ENCODE results near the gene SDK1.
"Not testable (repeated sequence)": the region's sequence is repeated elsewhere in the genome, so short reads cannot be mapped to it uniquely, and the experiment has no call there.

SDK1 gene

GRCh38 chr7:4217126-4217660 is 916.1 kb downstream of the SDK1 start:
- not testable (repeated sequence) for DNase-seq

GRCh38 chr7:4218481-4218880 is 917.4 kb downstream of the SDK1 start:
- no peak for DNase-seq

DNA sequence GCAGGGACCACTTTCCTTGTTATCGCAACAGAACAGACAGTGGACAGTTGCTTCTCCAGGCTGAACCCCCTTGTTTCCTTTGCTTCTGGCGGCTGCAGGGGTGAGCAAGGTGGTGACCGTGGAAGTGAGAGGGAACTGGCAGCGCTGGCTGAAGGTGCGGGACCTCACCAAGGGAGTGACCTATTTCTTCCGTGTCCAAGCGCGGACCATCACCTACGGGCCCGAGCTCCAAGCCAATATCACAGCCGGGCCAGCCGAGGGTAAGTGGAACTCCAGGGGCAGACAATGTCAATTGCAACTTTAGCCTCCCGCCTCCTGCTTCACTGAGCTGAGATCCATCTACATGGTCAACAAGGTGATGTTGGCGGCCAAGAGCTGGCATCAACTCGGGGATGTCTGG is 919.0 kb downstream of the SDK1 start:
- DNase-seq: no peak

DNA sequence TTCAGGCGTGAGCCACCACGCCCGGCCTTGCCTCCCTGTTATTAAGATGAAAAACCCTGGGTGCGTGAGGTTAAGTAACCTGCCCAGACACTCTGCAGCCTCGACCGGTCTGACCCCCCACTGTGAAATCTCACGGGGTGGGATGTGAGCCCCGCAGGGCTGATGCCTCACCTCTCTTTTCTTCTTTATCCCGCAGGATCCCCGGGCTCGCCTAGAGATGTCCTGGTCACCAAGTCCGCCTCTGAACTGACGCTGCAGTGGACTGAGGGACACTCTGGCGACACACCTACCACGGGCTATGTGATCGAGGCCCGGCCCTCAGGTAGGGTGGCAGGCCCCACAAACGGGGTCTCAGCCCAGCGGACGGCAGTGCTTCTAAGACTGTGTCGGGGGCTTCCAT is 920.0 kb downstream of the SDK1 start:
- DNase-seq: no peak

- no peak for DNase-seq
Observed at GRCh38 chr7:4222676-4223075, 921.6 kb downstream of the SDK1 start.

DNA sequence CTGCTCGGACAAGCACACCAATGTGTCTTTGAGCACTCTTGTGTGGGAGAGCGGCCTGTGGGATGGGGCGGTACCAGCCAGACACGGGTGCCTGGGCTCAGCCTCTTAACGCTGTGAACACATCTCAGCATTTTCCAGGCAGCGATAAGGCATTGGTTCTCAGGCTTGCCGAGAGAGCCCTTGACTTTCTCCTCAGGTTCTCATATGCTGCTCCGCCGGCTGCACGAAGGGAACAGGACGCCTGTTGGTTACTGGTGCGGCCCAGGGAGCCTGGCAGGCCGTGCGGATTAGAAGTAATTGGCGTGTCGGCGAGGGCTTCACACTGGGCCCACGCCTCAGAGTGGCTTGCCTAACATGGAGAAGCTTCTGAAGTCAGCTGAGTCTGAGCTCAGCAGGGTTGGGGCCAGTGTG is 924.3 kb downstream of the SDK1 start:
- no peak for DNase-seq

- peak; percentile 30 for DNase-seq
Observed at GRCh38 chr7:4225881-4226523, 925.0 kb downstream of the SDK1 start.

GRCh38 chr7:4226524-4226882 is 925.5 kb downstream of the SDK1 start:
- DNase-seq: no peak

- DNase-seq: no peak
Observed at GRCh38 chr7:4227105-4228010, 926.3 kb downstream of the SDK1 start.

- no peak for DNase-seq
Observed at GRCh38 chr7:4230352-4230751, 929.3 kb downstream of the SDK1 start.

DNA sequence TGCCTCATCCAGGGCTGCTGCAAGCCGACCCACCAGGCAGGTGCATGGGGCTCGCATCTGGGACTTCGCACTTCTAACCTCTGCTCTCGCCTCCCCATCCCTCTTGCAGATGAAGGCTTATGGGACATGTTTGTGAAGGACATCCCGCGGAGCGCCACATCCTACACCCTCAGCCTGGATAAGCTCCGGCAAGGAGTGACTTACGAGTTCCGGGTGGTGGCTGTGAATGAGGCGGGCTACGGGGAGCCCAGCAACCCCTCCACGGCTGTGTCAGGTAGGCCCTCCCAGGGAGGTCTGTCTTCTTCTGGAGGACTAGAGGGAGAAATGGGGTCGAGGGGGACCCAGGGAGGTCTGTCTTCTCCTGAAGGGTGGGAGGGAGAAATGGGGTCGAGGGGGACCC is 932.1 kb downstream of the SDK1 start:
- no peak for DNase-seq

GRCh38 chr7:4233621-4234497 is 932.8 kb downstream of the SDK1 start:
- DNase-seq: no peak

DNA sequence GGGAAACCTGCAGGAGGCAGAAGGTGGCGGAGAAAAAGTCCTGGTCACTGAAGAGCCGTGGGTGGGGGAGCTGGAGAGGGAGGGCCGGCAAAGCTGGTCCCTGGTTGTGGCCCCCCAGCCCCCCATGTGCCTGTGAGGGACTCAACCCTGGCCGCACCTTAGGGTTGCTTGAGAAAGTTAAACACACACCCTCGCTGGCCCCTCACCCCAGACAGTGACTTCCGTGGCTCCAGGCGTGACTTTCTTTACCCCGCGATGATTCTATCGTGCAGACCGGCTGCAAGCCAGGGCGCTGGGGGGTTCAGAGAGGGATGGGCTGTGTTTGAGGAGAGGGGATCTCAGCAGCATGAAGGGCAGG is 933.4 kb downstream of the SDK1 start:
- no peak for DNase-seq

DNA sequence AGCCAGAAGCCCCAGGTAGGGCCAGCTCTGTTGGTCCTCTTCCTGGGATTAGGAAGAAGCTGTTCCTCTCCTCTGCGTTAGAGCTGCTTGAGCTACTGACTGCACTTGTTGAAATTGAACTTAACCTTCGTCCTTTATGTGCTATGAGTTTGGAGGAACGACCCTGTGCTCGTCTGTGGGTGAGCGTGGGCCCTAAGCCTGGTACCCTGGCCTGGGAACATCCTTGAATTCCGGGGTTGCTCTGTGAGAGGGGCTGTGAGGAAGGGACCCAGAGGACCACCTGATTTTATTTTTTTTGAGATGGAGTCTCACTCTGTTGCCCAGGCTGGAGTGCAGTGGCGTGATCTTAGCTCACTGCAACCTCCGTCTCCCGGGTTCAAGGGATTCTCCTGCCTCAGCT is 933.8 kb downstream of the SDK1 start:
- DNase-seq: no peak

GRCh38 chr7:4235596-4235995 is 934.5 kb downstream of the SDK1 start:
- DNase-seq: no peak

DNA sequence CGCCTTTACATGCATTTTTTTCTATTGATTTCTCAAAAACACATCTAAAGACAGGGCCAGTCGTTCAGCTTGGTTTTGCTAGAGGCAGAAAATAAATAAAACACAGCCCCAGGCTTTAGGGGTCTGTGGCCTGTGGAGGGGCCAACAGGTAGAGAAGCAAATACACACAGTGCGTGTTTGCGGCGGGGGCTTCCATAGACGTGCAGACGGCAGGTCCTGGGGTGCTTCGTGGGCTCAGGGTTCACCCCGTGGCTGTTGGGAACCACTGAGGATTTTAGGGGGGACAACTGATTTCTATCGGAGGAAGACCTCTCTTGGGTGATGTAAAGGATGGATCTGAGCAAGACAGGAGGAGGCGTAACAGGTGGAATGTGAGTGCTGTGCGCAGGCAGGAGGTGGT is 935.3 kb downstream of the SDK1 start:
- no peak for DNase-seq

- not testable (repeated sequence) for DNase-seq
Observed at GRCh38 chr7:4236873-4237272, 935.8 kb downstream of the SDK1 start.

DNA sequence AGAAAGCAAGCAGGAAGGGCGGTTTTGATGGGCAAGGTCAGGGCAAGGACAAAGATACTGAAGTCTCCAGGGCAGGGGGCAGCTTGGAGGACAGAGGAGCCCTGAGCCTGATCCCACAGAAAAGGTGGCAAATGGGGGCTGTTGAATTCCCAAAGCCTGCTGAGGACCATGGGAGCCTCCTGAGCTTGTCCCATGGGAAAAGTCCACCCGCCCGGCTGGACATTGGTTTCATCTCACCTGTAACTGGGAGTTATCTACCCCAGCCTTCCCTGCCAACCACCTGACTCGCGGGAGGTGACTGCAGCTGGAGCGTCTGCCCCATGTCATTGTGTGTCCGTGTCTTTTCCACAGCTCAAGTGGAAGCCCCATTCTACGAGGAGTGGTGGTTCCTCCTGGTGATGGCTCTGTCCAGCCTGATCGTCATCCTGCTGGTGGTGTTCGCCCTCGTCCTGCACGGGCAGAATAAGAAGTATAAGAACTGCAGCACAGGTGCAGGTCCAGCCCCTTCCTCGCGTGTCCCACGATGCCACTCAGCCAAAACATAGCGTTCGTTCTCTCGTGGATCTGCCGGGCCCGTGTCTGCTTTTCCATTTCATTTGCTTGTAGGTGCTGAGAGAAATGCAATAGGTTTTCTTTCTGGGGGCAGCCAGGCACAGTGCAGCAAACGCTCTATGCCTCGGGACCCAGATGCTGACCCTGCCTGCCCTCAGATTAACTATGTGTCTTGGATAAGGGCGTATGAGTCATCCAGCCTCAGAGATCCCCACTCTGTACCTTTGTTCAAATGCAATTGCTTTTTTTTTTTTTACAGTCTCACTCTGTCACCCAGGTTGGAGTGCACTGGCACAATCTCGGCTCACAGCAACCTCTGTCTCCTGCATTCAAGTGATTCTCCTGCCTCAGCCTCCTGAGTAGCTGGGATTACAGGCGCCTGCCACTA is 936.5 kb downstream of the SDK1 start:
- DNase-seq: no peak

DNA sequence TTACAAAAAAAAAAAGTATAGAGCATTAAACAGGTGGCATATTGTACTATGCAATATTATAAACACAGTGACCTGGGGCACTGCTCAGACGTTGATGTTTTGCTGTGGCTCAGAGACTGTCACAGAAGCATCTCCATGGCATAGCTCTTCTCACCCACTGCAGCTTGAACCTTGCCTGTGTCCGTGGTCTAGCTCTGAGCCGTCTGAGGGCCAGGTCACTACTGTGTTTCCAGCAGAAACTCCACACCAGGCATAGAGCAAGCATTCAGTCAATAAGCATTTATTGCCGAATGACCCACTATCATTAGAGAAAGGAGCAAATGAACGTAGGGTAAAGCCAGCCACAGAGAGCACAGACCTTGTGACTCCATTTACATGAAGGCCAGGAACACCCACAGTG is 937.8 kb downstream of the SDK1 start:
- no peak for DNase-seq

GRCh38 chr7:4240042-4240441 is 939.0 kb downstream of the SDK1 start:
- DNase-seq: no peak

DNA sequence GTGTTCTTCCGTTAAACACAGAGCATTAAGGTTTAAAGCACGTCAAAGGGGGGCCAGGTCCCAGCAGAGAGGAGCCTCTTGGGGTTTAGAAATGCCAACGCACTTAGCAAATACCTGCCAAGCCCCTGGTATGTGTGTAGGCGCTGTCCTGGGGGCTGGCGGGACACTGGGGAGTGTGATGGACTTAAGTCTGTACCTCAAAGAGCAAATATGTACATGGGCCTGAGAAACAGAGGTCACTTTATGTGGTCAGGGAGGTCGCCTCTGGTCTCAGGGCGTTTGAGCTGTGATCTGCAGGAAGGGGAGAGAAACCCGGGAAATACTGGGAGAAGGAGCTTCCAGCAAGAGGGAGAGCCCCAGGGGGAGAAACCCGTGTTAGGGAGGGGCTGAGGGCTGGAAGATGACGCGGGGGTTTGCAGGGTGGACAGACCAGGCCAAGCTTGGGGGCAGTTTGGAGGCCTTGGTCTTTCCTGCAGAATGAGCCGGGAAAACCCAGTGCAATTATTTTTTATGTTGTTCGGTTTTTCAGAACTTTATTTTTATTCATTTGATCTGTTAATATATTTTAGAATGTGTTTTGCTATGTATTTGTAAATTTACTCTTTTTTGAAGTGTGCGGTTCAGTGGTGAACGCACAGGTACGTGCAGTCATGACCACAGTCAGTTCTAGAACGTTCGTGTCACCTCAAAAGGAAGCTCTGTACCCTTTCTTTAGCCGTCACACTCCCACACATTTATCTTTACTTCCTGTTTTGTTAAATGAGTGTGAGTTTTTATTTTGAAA is 939.7 kb downstream of the SDK1 start:
- no peak for DNase-seq

DNA sequence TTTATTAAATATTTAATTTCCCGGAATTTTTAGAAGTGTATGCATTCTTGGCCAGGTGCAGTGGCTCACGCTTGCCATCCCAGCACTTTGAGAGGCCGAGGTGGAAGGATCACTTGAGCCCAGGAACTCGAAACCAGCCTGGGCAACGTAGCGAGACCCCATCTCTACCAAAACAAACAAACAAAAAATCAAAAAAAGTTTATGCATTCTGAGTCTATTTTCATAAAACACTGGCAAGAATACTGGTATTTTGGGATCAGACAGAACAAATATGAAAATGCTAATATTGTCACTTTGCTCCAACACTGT is 940.2 kb downstream of the SDK1 start:
- DNase-seq: no peak

All from DMS153 (cell line).